Panc1 (cell line): ENCODE data around the gene STK31. TPM values are rescaled to one million over a fixed set of nuclear protein-coding genes. Genes with fewer than 3 reads are reported as not detected.

Source experiments
- ATAC-seq: fragments of 200-7000 bp; cut with Tn5 transposase; 2 replicates; pipeline ENCODE4 v1.9.1; 2020; ENCODE audit warnings: mild to moderate bottlenecking, moderate library complexity
- BruUV-seq: library from RNA; stranded (reverse); fragments of 400-500 nt; replicated peaks from 2 replicates; lab custom pipeline; 2021; lab: Mats Ljungman, UMichigan
- CTCF ChIA-PET: fragments of 300-600 bp; sonication (Branson Sonifier 250); formaldehyde crosslinking; loops from one replicate; lab custom pipeline; 2022; ENCODE audit warnings: antibody characterized with exemption; lab: Charles Lee
- POLR2A ChIA-PET: fragments of 300-600 bp; sonication (Branson Sonifier 250); formaldehyde crosslinking; loops from one replicate; lab custom pipeline; 2022; ENCODE audit warnings: antibody characterized with exemption; lab: Charles Lee
- DNase-seq: peaks from one replicate; pipeline ENCODE4 v3.0.0-alpha.2; 2010; ENCODE audit warnings: low read depth, low spot score
- H3K27ac ChIP-seq: 2 replicates; pipeline ENCODE4 v1.5.1; 2011; ENCODE audit warnings: mild to moderate bottlenecking, low read length, inconsistent platforms
- H3K27me3 ChIP-seq: fragments of 200-500 bp; sonication (Bioruptor generic); 2 replicates; pipeline ENCODE4 v1.6.0; 2014; ENCODE audit warnings: low read length, inconsistent platforms; ENCODE audit not compliant: control insufficient read depth, insufficient read depth
- H3K36me3 ChIP-seq: fragments of 200-500 bp; sonication (Bioruptor generic); 2 replicates; pipeline ENCODE4 v1.5.1; 2014; ENCODE audit warnings: inconsistent platforms, mild to moderate bottlenecking, low read length, moderate library complexity; ENCODE audit not compliant: control insufficient read depth, insufficient read depth
- H3K4me1 ChIP-seq: 2 replicates; pipeline ENCODE4 v1.5.1; 2011; ENCODE audit warnings: inconsistent platforms, mild to moderate bottlenecking, low read length, moderate library complexity; ENCODE audit not compliant: control insufficient read depth, insufficient read depth
- H3K4me3 ChIP-seq, 2 experiments: 2 replicates each; pipeline ENCODE4 v1.5.1; 2011 to 2012; ENCODE audit warnings: low read depth in 2 of 2, low read length in 2 of 2, mild to moderate bottlenecking in 2 of 2, inconsistent platforms in 1 of 2, moderate library complexity in 1 of 2
- H3K9me3 ChIP-seq: fragments of 200-500 bp; sonication (Bioruptor generic); 2 replicates; pipeline ENCODE4 v1.5.1; 2014; ENCODE audit warnings: low read depth, mild to moderate bottlenecking, inconsistent platforms, low read length, moderate library complexity; ENCODE audit not compliant: control insufficient read depth, insufficient read depth
- CTCF ChIP-seq: fragments of 450-650 bp; IDR thresholded peaks from 2 replicates; pipeline ENCODE4 v1.5.1; 2017; ENCODE audit warnings: mild to moderate bottlenecking
- POLR2AphosphoS5 ChIP-seq: IDR thresholded peaks from 2 replicates; pipeline ENCODE4 v1.6.1; 2012; ENCODE audit warnings: mild to moderate bottlenecking, low read depth, low read length, moderate library complexity
- REST ChIP-seq, 2 experiments: IDR thresholded peaks; 2 replicates each; pipeline ENCODE4 v1.6.1; 2011 to 2012; ENCODE audit warnings: low read depth in 2 of 2, control low read depth in 1 of 2, low read length in 1 of 2, mild to moderate bottlenecking in 1 of 2, moderate library complexity in 1 of 2; ENCODE audit not compliant: insufficient read depth in 1 of 2
- SIN3A ChIP-seq: IDR thresholded peaks from 2 replicates; pipeline ENCODE4 v1.6.1; 2012; ENCODE audit warnings: low read depth, mild to moderate bottlenecking, low read length, moderate library complexity, borderline replicate concordance; ENCODE audit not compliant: insufficient read depth
- TCF7L2 ChIP-seq: IDR thresholded peaks from 2 replicates; pipeline ENCODE4 v1.6.1; 2011; ENCODE audit warnings: mild to moderate bottlenecking, low read depth, low read length, inconsistent platforms
- in situ Hi-C: cut with HindIII; loops from 2 replicates; pipeline ENCODE4 v1.10.0; 2016; ENCODE audit warnings: low sequenced_read_pairs, low pct_unique_long_range_greater_than_20kb
- intact Hi-C: fragments of 100-400 bp; cut with micrococcal nuclease; formaldehyde crosslinking; loops from one replicate; pipeline ENCODE4 v1.10.0; 2022; ENCODE audit not compliant: unreplicated experiment
- total RNA-seq: library from RNA; stranded (reverse); gene quantifications from one replicate; pipeline ENCODE4 v1.2.1, GENCODE V29; 2021; ENCODE audit not compliant: unreplicated experiment

The STK31 gene
- total RNA-seq, 1 experiment from 2014 or later = 1.0 TPM

GRCh38 chr7:23709081-23709750, 803 bp upstream of the STK31 start:
- H3K27me3 ChIP-seq = no peaks in the 10 kb centered on the region
- peaks cover 17% of the 10 kb centered on the region for H3K4me1 ChIP-seq
- in situ Hi-C loops = no loop called here
- H3K27ac ChIP-seq = no peak overlapping the region
- TF ChIP-seq TCF7L2 (no peak), POLR2AphosphoS5 (no peak), REST (IDR thresholded peaks at IDR 0.05; ENCODE audit: insufficient read depth in 1 of 2, low read depth in 2 of 2, low read length in 1 of 2) (no peak), CTCF (no peak), SIN3A (no peak)
- H3K4me3 ChIP-seq = no peak overlapping the region
- no TSS peak for BruUV-seq
- intact Hi-C loops = no loop called here
- ATAC-seq = no peak
- POLR2A ChIA-PET = interaction anchor here (0.6 kb wide), 1 partner anchor 205 kb away, joined by 4 read pairs; no protein-coding TSS in a partner anchor
- DNase-seq = no peak
- H3K36me3 ChIP-seq = no peaks in the 10 kb centered on the region
- H3K9me3 ChIP-seq = peaks cover 16% of the 10 kb centered on the region; the same call in 1 of the 2 replicates
- CTCF ChIA-PET = no interaction called here

GRCh38 chr7:23712368-23713284, 2.6 kb downstream of the STK31 start:
- intact Hi-C loops = loop anchor here (1.0 to 10.0 kb wide), 4 partner anchors 48 to 438 kb away; no protein-coding TSS in a partner anchor
- CTCF ChIA-PET = interaction anchor here (1.0 to 1.4 kb wide), 5 partner anchors 142 to 173 kb away, joined by 3 to 10 read pairs (median 5); no protein-coding TSS in a partner anchor

More at GRCh38 chr7:23712368-23713284, 2.6 kb downstream of the STK31 start:
- no peaks in the 10 kb centered on the region for H3K27me3 ChIP-seq
- DNase-seq (peak; percentile 74), ATAC-seq (peak; percentile 72)
- TF ChIP-seq CTCF (peak; percentile 63; the same call in 1 of the 2 replicates), POLR2AphosphoS5 (no peak), REST (IDR thresholded peaks at IDR 0.05; ENCODE audit: insufficient read depth in 1 of 2, low read depth in 2 of 2, low read length in 1 of 2) (no peak), TCF7L2 (no peak), SIN3A (no peak)
- peak overlapping the region; percentile 49 for H3K27ac ChIP-seq
- peaks cover 22% of the 10 kb centered on the region for H3K4me1 ChIP-seq
- BruUV-seq = no TSS peak
- POLR2A ChIA-PET = interaction anchor here (0.6 kb wide), 1 partner anchor 46 kb away, joined by 3 read pairs; no protein-coding TSS in a partner anchor
- no peaks in the 10 kb centered on the region for H3K36me3 ChIP-seq
- in situ Hi-C loops = no loop called here
- peaks cover 6% of the 10 kb centered on the region; the same call in 1 of the 2 replicates for H3K9me3 ChIP-seq
- no peak overlapping the region for H3K4me3 ChIP-seq
